Uterus (tissue), 2 donors: ENCODE measurements around the gene PDE4B.

ENCODE experiments used
- CTCF ChIP-seq, 4 experiments: fragments of 200-600 bp in 2 of 4; fragments of 450-650 bp in 2 of 4; sonication (generic) in 2 of 4; IDR thresholded peaks; one replicate each; pipeline ENCODE4 v1.5.1; 2016 to 2019; ENCODE audit warnings: antibody characterized with exemption in 4 of 4, mild to moderate bottlenecking in 2 of 4, moderate library complexity in 1 of 4
- POLR2A ChIP-seq, 2 donors: fragments of 450-650 bp; IDR thresholded peaks; one replicate each; pipeline ENCODE4 v1.6.1; 2016; ENCODE audit warnings: antibody characterized with exemption in 2 of 2, mild to moderate bottlenecking in 1 of 2, moderate library complexity in 1 of 2

- TF ChIP-seq POLR2A (IDR thresholded peaks at IDR 0.05) = no peak
- TF ChIP-seq CTCF (IDR thresholded peaks at IDR 0.05) = no peak
Measured at GRCh38 chr1:65998763-65999583, 206.3 kb downstream of the PDE4B start.
